ENCODE data around the gene PPP1R26.
"Not testable (repeated sequence)": the region's sequence is repeated elsewhere in the genome, so short reads cannot be mapped to it uniquely, and the experiment has no call there.

The PPP1R26 gene

GRCh38 chr9:135479469-135480052, at the start of gene PPP1R26:
PPP1R26 (plus strand) TSS chr9:135479782; CDS start chr9:135484511, 4,729 bp downstream.
- DNase-seq, result no peak

DNA sequence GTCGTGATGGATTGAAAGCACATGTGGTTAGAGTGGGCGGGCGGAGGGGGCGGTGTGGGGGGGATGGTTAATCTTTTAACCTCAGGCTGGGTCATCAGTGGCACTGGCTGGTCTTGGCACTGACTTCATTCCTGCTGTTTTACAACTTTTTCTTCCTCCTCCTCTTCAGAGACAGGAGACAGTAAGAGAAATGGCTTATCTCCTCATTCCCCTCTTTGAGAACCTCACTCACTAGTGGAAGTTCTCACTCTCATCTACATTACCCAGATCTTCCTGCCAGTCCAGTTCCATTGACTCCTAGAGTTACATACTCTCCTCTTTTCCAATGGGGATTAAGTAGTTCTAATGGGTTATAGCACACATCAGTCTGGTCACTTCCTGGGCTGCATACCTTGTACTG, 42.3 kb upstream of the PPP1R26 start:
- no peak for DNase-seq

- DNase-seq, result not testable (repeated sequence)
These were observed 41.9 kb upstream of the PPP1R26 start for GRCh38 chr9:135437696-135438095.

- not testable (repeated sequence) for DNase-seq
These were observed 40.9 kb upstream of the PPP1R26 start for GRCh38 chr9:135438581-135439232.

- not testable (repeated sequence) for DNase-seq
These were observed 40.1 kb upstream of the PPP1R26 start for GRCh38 chr9:135439514-135439913.

DNA sequence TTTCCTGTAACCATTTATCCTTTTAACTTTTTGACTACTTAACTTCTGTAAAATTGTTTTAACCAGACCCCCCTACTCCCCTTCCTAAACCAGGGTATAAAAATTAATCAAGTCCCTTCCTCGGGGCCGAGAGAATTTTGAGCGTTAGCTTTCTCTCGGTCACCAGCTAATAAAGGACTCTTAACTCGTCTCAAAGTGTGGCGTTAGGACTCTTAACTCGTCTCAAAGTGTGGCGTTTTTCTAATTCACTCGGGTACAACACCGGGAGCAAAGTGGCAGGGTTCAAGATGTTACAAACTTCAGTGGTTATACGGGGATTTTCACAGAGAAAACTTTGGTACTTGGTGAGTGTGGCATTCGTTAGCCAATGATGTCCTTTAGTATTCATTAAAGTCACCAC, 39.7 kb upstream of the PPP1R26 start:
- DNase-seq, result no peak

DNA sequence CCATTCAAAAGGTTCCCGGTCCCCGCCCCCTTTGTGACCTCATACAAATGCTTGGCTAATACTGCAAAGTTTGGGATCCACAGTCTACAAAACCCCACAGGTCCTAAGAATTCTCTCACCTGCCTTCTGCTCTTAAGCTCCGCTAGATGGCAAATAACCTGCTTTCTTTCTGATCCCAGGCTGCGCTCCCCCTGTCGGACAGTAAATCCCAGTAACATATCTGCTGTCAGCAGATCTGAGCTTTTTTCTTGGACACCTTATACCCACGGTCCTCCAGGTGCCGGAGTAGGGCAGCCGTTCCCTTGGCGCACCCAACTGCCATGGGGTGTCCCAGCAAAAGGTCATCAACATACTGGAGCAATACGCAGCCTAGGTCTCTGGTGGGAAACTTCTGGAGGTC, 39.0 kb upstream of the PPP1R26 start:
- peak; percentile 29 for DNase-seq

DNA sequence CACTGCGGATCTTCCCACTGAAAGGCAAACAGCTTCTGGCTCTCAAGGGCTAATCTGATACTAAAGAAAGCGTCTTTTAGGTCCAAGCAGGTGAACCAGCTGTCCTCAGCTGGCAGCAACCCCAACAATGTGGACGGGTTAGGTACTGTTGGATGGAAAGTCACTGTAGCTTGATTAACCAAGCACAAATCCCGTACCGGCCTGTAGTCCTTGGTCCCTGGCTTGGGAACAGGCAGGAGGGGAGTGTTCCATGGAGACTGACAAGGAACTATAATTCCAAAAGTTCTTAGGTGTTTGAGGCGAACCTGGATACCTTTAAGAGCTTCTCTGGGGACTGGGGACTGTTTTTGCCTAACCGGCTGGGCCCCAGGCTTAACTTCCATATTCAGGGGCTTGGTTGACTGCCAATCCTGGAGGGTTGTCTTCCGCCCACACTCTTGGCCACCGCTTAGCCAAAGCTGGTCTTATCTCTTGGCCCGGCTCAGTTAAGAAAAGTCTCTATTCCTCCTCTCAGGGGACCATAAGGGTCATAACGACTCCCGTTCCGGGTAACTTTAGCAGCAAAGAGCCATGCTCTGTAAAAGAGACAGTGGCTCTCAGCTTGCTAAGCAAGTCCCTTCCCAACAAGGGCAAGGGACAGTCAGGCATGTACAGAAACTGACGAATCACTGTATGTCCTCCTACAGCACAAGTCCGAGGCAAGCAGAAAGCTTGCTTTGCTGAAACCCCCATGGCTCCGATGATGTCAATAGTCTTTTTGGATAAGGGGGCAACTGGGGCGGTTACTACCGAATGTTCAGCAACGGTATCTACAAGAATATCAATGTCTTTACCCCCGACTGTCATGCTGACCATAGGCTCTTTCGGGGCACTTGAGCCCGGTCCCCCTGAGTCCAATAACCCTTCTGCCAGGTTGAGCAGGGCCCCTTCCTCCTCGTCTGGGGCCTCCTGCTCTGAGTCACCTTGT, 38.2 kb upstream of the PPP1R26 start:
- DNase-seq, result not testable (repeated sequence)

DNA sequence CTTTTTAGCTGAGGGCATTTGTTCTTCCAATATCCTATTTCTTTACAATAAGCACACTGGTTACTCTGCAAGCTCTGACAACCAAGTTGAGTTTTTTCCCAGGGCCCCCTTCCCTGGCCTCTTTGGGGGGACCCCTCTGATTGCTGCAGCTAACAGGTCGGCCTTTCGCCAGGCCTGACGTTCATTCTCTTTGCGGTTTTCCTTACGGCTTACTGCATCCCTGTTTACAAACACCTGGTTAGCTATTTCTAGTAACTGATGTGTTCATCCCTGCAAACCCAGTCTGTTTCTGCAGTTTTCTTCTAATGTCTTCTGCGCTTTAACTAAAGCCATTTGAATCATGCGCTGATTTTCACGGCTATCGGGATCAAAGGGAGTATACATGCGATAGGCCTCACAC, 37.5 kb upstream of the PPP1R26 start:
- DNase-seq, result no peak

DNA sequence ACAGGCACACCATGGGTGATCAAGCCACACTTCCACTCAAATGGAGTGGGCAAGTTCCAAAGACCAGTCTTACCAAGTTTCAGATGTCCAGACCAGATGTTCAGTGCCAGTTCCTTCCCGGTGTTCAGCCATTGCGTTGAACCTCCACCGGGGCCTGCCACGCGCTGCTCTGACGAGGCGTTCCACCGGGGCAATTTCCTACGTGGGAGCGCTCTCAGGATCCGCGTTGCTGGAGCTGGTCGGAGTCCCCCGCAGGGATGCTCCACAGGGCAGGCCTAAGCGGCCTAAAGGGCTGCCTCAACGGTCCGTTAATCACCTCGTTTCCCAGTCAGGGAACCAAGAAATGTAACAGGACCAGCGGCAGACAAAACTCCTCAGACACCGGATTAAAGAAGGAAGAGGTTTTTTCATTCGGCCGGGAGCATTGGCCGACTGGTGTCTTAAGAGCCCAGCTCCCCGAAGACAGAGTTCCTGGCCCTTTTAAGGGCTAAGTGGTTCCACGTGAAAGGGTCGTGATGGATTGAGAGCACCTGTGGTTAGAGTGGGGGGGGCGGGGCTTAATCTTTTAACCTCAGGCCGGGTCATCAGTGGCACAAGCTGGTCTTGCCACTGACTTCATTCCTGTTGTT, 35.7 kb upstream of the PPP1R26 start:
- DNase-seq, result no peak

- DNase-seq, result no peak
These were observed 32.5 kb upstream of the PPP1R26 start for GRCh38 chr9:135447126-135447525.

DNA sequence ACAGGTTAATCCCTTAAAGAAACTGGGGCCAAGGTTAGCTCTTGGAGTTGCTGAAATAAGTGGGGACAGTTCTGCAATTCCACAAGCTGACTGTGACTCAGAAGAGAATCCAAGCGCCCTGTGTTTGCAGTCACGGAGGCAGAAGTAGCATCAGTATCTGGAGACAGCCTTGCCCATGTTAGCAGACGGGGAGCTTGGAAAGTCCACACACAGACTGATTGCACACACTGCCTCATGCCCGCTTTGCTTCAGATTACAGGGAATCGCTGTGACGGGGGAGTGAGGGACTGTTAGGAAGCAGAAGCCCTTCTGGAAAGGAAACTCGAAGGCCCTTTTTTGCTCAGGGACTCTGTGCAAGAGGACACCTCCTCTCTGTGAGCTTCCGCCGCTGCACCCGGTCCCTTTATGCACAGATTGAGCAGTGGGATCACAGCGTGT, 30.9 kb upstream of the PPP1R26 start:
- no peak for DNase-seq

DNA sequence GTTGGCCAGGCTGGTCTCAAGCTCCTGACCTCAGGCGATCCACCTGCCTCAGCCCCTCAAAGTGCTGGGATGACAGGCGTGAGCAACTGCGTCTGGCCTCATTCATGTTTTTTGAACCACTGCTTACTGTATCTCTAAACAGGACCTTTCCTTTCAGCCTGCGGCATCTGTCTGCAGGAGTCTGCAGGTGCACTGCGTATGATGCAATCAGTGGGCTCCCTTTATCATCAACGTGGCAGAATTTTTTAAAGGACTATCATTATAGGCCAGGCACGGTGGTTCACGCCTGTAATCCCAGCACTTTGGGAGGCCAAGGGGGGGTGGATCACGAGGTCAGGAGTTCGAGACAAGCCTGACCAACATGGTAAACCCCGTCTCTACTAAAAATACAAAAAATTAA, 30.1 kb upstream of the PPP1R26 start:
- DNase-seq, result not testable (repeated sequence)

- no peak for DNase-seq
These were observed 28.6 kb upstream of the PPP1R26 start for GRCh38 chr9:135450956-135451355.

GRCh38 chr9:135451909-135452308, 27.7 kb upstream of the PPP1R26 start:
- DNase-seq, result not testable (repeated sequence)

DNA sequence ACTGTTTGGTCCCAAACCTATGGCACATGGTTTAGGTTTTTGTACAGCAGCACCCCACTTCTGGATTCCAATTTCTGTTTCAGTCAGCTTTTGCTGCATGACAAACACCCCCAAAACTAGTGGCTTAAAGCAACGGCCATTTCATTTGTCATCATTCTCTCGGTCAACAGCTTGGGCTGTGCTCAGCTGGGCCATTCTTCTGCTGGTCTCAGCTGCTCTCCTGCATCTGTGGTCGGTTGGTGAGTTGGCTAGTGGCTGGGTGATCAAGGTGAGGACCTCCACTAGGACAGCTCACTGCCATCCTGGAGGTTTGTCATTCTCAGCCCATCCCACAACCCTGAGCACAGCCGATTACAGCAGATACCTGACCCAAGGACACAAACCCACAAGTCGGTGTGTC, 24.8 kb upstream of the PPP1R26 start:
- DNase-seq, result no peak

- no peak for DNase-seq
These were observed 24.1 kb upstream of the PPP1R26 start for GRCh38 chr9:135455401-135456030.

DNA sequence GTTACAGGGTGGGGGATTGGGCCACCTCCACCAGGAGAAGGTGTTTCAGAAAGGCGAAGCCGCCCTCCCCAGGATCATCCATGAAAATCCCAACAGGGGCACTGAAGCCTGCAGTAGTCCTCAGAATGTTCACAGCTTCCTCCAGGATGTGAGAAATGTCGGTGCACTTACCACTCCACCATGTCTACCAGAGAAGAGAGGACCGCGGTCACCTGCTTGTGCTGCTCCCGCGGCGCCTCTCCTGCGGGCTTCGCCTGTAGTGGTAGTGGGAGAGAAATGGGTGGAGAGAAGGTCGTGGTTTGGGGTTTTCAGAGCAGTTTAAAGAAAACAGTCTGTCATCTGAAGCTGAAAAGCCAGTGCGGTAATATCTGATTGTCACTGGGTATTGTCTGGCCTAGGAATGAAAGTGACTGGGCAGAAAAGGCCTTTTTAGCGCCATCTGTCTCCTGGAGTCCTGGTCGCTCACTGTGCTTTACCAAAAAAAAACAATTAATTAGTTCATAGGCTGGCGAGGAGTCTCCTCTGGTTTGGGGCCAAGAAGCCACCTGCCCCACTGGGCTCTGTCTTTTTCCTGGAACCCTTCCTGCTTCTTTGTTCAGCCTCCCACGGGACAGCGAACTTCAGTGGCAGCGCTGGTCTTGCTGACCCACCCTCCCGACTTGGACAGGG, 23.0 kb upstream of the PPP1R26 start:
- DNase-seq, result no peak

- not testable (repeated sequence) for DNase-seq
These were observed 21.1 kb upstream of the PPP1R26 start for GRCh38 chr9:135458478-135458877.

DNA sequence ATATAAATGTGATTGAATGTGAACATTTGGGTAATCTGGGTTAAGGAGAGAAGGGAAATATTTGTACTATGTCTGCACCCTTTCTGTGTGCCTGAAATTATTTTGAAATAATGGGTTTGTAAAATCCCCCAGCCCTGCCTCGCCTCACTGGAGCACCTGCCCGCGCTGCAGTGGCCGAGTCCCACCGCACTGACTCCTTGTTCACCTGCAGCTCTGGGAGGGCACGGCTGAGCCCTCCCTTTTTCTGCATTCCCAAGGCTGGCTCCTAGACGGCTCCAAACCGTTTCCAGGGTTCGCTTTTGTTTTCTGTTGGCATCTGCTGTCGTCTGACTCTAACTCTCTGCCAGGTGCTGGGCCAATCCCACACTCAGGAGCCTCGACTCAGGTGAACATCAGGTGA, 17.6 kb upstream of the PPP1R26 start:
- no peak for DNase-seq

GRCh38 chr9:135463140-135463539, 16.4 kb upstream of the PPP1R26 start:
- no peak for DNase-seq

GRCh38 chr9:135464181-135464580, 15.4 kb upstream of the PPP1R26 start:
- no peak for DNase-seq

Data from NCI-H524 treated with DMSO at 0.1 percent for 48 hours (cell line).